SK-N-SH (cell line): ENCODE measurements around the gene SPATA21. TPM values are rescaled to one million over a fixed set of nuclear protein-coding genes. Genes with fewer than 3 reads are reported as not detected.

ENCODE experiments used
- CTCF ChIA-PET: fragments of 300-600, 350-600 bp; formaldehyde crosslinking; extraction: SDS; loops from one replicate; lab custom pipeline; 2021; lab: Yijun Ruan, JAX
- POLR2A ChIA-PET: fragments of 350-600 bp; sonication (Branson Sonifier 250); formaldehyde crosslinking; extraction: SDS; loops from one replicate; lab custom pipeline; 2020; ENCODE audit warnings: antibody characterized with exemption, inconsistent platforms; lab: Yijun Ruan, JAX
- DNase-seq: peaks from one replicate; pipeline ENCODE4 v3.0.0; 2012
- H2AFZ ChIP-seq: fragments of 200-600 bp; sonication (generic); 2 replicates; pipeline ENCODE4 v1.8.1; 2016; ENCODE audit warnings: antibody characterized with exemption, mild to moderate bottlenecking, low read depth
- H3F3A ChIP-seq: fragments of 200-600 bp; sonication (generic); replicated peaks from 2 replicates; pipeline ENCODE3; 2016; ENCODE audit warnings: antibody characterized with exemption, mild to moderate bottlenecking; ENCODE audit not compliant: insufficient read depth
- H3K27ac ChIP-seq, 2 experiments: fragments of 200-500 bp in 1 of 2; fragments of 200-600 bp in 1 of 2; sonication (Bioruptor generic) in 1 of 2; sonication (generic), shearing (Covaris generic) in 1 of 2; 2 replicates each; pipeline versions ENCODE4 v1.5.1 to v1.6.1; 2014 to 2016; ENCODE audit warnings: low read depth in 2 of 2, inconsistent platforms in 1 of 2, low read length in 1 of 2, mild to moderate bottlenecking in 1 of 2, mixed read lengths in 1 of 2
- H3K27me3 ChIP-seq: fragments of 200-600 bp; sonication (generic), shearing (Covaris generic); 2 replicates; pipeline ENCODE4 v1.6.1; 2016; ENCODE audit warnings: mixed run types; ENCODE audit not compliant: insufficient read depth
- H3K36me3 ChIP-seq, 2 experiments: fragments of 200-500 bp in 1 of 2; fragments of 200-600 bp in 1 of 2; sonication (Bioruptor generic) in 1 of 2; sonication (generic) in 1 of 2; replicated peaks in 1 of 2; 2 replicates each; pipeline versions ENCODE3 to v1.5.1; 2014 to 2016; ENCODE audit warnings: low read length in 1 of 2, mild to moderate bottlenecking in 1 of 2; ENCODE audit not compliant: insufficient read depth in 2 of 2, control insufficient read depth in 1 of 2
- H3K4me1 ChIP-seq, 2 experiments: fragments of 200-500 bp in 1 of 2; fragments of 200-600 bp in 1 of 2; sonication (Bioruptor generic) in 1 of 2; sonication (generic), shearing (Covaris generic) in 1 of 2; 2 replicates each; pipeline versions ENCODE4 v1.5.1 to v1.6.1; 2014 to 2016; ENCODE audit warnings: low read depth in 1 of 2, low read length in 1 of 2, mixed run types in 1 of 2; ENCODE audit not compliant: insufficient read depth in 2 of 2, control insufficient read depth in 1 of 2
- H3K4me2 ChIP-seq: fragments of 200-600 bp; sonication (generic), shearing (Covaris generic); 2 replicates; pipeline ENCODE4 v1.6.1; 2017; ENCODE audit warnings: mixed run types
- H3K4me3 ChIP-seq, 2 experiments: fragments of 200-500 bp in 1 of 2; fragments of 200-600 bp in 1 of 2; sonication (Bioruptor generic) in 1 of 2; sonication (generic), shearing (Covaris generic) in 1 of 2; 2 replicates each; pipeline versions ENCODE4 v1.5.1 to v1.8.1; 2014 to 2016; ENCODE audit warnings: low read depth in 2 of 2, inconsistent platforms in 1 of 2, low read length in 1 of 2, mild to moderate bottlenecking in 1 of 2, mixed read lengths in 1 of 2, moderate library complexity in 1 of 2
- H3K79me2 ChIP-seq: fragments of 200-600 bp; sonication (generic); 2 replicates; pipeline ENCODE4 v1.8.1; 2017; ENCODE audit warnings: mild to moderate bottlenecking; ENCODE audit not compliant: insufficient read depth
- H3K9ac ChIP-seq: fragments of 200-600 bp; sonication (generic); 2 replicates; pipeline ENCODE4 v1.6.1; 2017; ENCODE audit warnings: mixed run types
- H3K9me2 ChIP-seq: fragments of 200-600 bp; sonication (generic); 2 replicates; pipeline ENCODE4 v1.6.1; 2017; ENCODE audit warnings: mixed run types
- H3K9me3 ChIP-seq: fragments of 200-600 bp; sonication (generic); 2 replicates; pipeline ENCODE4 v1.6.1; 2017; ENCODE audit warnings: mixed run types, mild to moderate bottlenecking, moderate library complexity
- H4K20me1 ChIP-seq: fragments of 200-600 bp; sonication (generic); 2 replicates; pipeline ENCODE4 v1.6.1; 2017; ENCODE audit warnings: mild to moderate bottlenecking, mixed run types; ENCODE audit not compliant: insufficient read depth
- ELF1 ChIP-seq: IDR thresholded peaks from 2 replicates; pipeline ENCODE4 v1.4.0; 2012
- JUND ChIP-seq: IDR thresholded peaks from 2 replicates; pipeline ENCODE4 v1.4.0; 2012
- NRF1 ChIP-seq: IDR thresholded peaks from 2 replicates; pipeline ENCODE4 v1.6.1; 2012; ENCODE audit warnings: low read depth, mild to moderate bottlenecking, low read length
- RFX5 ChIP-seq: IDR thresholded peaks from 2 replicates; pipeline ENCODE4 v1.6.1; 2012; ENCODE audit warnings: mild to moderate bottlenecking, improper control_type of control experiment, low read length
- YY1 ChIP-seq: IDR thresholded peaks from 2 replicates; pipeline ENCODE4 v1.4.0; 2012; ENCODE audit warnings: low read depth, mild to moderate bottlenecking
- WGBS: methylation state at CpG from one replicate; pipeline ENCODE4 v1.1.6; 2017; ENCODE audit warnings: low lambda C conversion rate; 5-methylcytosine and 5-hydroxymethylcytosine counted together
- polyA plus RNA-seq, 3 experiments: library from polyadenylated mRNA; depleted of rRNA; stranded (reverse); fragments of >200 nt; gene quantifications; 2 replicates each; pipeline ENCODE4 v1.2.3, GENCODE V29; 2012
- TF ChIP-seq, protein P1 (sequence below): fragments of 200-600 bp; sonication (generic); IDR thresholded peaks from 2 replicates; pipeline ENCODE4 v1.6.1; 2017; ENCODE audit warnings: antibody characterized with exemption, mild to moderate bottlenecking, moderate library complexity
- TF ChIP-seq, protein P2 (sequence below): fragments of 150-350 bp; IDR thresholded peaks from 2 replicates; pipeline ENCODE4 v1.6.1; 2016; ENCODE audit warnings: mild to moderate bottlenecking, low read depth, low read length
- TF ChIP-seq, protein P3 (sequence below): IDR thresholded peaks from 2 replicates; pipeline ENCODE4 v1.6.1; 2012; ENCODE audit warnings: mild to moderate bottlenecking, low read depth, low read length, moderate library complexity

Gene SPATA21
- polyA plus RNA-seq, 1 of the 3 experiments (the other 2 are of a cell fraction), result 0.10 TPM

DNA sequence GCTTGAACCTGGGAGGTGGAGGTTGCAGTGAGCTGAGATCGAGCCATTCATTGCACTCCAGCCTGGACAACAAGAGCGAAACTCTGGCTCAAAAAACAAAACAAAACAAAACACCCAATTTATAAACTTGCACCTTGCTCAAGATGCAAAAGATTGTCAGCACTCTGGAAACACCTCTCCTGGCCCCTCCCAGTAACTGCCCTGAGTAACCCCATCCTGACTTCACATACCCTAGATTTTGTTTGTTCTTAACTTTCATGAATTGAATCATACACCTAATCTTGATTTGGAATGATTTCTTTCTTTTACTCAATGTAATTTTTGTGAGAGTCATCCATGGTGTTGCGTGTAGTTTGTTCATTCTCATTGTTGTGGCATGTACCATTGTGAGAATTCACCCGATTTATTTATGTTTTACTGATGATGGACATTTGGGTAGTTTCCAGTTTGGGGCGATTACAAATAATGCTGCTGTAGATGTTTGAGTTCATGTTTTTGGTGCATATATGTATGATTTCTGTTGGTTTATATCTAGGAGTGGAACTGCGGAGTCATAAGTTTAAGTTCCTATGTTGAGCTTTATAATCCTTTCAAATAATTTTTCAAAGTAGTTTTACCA is 13.7 kb upstream of the SPATA21 start:
- H3K9me2 ChIP-seq, result no peaks in the 10 kb centered on the region
- no peak for DNase-seq
- H2AFZ ChIP-seq, result no peak overlapping the region
- ChIA-PET CTCF (interaction anchor here (1.0 to 1.2 kb wide), 2 partner anchors 11 to 170 kb away, joined by 3 to 4 read pairs; partner anchors contain the start of gene NECAP2), POLR2A (interaction anchor here (1.2 kb wide), 1 partner anchor 12 kb away, joined by 5 read pairs; no protein-coding TSS in a partner anchor)
- WGBS, result 93% methylated on average over 6 of the region's 6 CpGs
- H3K4me1 ChIP-seq, result no peaks in the 10 kb centered on the region
- 0 out of 2 replicates have a peak, but pooled peaks cover 6% of the 10 kb centered on the region for H4K20me1 ChIP-seq
- TF ChIP-seq NRF1 (no peak), RFX5 (no peak), ELF1 (no peak), JUND (no peak), YY1 (no peak)
- TF ChIP-seq, protein P1, sequence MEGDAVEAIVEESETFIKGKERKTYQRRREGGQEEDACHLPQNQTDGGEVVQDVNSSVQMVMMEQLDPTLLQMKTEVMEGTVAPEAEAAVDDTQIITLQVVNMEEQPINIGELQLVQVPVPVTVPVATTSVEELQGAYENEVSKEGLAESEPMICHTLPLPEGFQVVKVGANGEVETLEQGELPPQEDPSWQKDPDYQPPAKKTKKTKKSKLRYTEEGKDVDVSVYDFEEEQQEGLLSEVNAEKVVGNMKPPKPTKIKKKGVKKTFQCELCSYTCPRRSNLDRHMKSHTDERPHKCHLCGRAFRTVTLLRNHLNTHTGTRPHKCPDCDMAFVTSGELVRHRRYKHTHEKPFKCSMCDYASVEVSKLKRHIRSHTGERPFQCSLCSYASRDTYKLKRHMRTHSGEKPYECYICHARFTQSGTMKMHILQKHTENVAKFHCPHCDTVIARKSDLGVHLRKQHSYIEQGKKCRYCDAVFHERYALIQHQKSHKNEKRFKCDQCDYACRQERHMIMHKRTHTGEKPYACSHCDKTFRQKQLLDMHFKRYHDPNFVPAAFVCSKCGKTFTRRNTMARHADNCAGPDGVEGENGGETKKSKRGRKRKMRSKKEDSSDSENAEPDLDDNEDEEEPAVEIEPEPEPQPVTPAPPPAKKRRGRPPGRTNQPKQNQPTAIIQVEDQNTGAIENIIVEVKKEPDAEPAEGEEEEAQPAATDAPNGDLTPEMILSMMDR, result no peak
- TF ChIP-seq, protein P2, sequence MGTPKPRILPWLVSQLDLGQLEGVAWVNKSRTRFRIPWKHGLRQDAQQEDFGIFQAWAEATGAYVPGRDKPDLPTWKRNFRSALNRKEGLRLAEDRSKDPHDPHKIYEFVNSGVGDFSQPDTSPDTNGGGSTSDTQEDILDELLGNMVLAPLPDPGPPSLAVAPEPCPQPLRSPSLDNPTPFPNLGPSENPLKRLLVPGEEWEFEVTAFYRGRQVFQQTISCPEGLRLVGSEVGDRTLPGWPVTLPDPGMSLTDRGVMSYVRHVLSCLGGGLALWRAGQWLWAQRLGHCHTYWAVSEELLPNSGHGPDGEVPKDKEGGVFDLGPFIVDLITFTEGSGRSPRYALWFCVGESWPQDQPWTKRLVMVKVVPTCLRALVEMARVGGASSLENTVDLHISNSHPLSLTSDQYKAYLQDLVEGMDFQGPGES, result no peak
- peaks cover 6% of the 10 kb centered on the region for H3F3A ChIP-seq
- H3K9me3 ChIP-seq, result no peaks in the 10 kb centered on the region
- no peaks in the 10 kb centered on the region for H3K27me3 ChIP-seq
- no peak overlapping the region for H3K9ac ChIP-seq
- H3K4me3 ChIP-seq, result no peak overlapping the region
- H3K4me2 ChIP-seq, result no peak overlapping the region
- H3K27ac ChIP-seq, result no peak overlapping the region
- H3K36me3 ChIP-seq, result peaks cover 39 to 67% of the 10 kb centered on the region in 2 experiments
- peaks cover 49% of the 10 kb centered on the region; the same call in 1 of the 2 replicates for H3K79me2 ChIP-seq

DNA sequence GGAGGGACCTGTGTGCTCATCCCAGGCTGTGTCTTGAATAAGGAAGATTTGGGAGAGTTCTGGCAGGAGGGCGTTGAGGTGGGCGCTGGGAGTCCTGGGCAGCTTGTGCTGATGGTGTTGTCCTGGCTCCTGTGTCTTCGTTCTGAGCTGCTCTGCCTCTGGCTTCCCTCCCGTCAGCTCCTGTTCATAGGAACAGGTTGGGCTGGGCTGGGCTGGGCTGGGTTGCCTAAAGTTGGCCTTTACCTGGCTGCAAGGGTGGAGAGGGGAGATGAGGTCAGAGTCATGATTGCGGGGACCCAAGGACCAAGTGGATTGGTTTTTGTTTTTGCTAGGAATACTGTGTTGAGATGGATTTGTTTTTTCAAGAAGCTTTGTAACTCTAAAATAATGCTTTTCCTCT is 12.4 kb upstream of the SPATA21 start:
- peaks cover 59% of the 10 kb centered on the region; the same call in 1 of the 2 replicates for H3K79me2 ChIP-seq
- no peaks in the 10 kb centered on the region for H3K9me2 ChIP-seq
- H3K4me1 ChIP-seq, result no peaks in the 10 kb centered on the region
- peaks cover 43 to 65% of the 10 kb centered on the region in 2 experiments for H3K36me3 ChIP-seq
- H2AFZ ChIP-seq, result no peak overlapping the region
- no peaks in the 10 kb centered on the region for H3K9me3 ChIP-seq
- H3K9ac ChIP-seq, result no peak overlapping the region
- no peak for DNase-seq
- H3K27ac ChIP-seq, result no peak overlapping the region
- H3K4me3 ChIP-seq, result no peak overlapping the region
- TF ChIP-seq ELF1, result no peak
- TF ChIP-seq, protein P3, sequence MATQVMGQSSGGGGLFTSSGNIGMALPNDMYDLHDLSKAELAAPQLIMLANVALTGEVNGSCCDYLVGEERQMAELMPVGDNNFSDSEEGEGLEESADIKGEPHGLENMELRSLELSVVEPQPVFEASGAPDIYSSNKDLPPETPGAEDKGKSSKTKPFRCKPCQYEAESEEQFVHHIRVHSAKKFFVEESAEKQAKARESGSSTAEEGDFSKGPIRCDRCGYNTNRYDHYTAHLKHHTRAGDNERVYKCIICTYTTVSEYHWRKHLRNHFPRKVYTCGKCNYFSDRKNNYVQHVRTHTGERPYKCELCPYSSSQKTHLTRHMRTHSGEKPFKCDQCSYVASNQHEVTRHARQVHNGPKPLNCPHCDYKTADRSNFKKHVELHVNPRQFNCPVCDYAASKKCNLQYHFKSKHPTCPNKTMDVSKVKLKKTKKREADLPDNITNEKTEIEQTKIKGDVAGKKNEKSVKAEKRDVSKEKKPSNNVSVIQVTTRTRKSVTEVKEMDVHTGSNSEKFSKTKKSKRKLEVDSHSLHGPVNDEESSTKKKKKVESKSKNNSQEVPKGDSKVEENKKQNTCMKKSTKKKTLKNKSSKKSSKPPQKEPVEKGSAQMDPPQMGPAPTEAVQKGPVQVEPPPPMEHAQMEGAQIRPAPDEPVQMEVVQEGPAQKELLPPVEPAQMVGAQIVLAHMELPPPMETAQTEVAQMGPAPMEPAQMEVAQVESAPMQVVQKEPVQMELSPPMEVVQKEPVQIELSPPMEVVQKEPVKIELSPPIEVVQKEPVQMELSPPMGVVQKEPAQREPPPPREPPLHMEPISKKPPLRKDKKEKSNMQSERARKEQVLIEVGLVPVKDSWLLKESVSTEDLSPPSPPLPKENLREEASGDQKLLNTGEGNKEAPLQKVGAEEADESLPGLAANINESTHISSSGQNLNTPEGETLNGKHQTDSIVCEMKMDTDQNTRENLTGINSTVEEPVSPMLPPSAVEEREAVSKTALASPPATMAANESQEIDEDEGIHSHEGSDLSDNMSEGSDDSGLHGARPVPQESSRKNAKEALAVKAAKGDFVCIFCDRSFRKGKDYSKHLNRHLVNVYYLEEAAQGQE, result no peak
- TF ChIP-seq, all 33 proteins: peak for 0
- 100% methylated on average over 1 of the region's 5 CpGs for WGBS
- H3K27me3 ChIP-seq, result no peaks in the 10 kb centered on the region
- no peak overlapping the region for H3K4me2 ChIP-seq
- H3F3A ChIP-seq, result peaks cover 6% of the 10 kb centered on the region
- CTCF ChIA-PET, result interaction anchor here (1.7 kb wide), 1 partner anchor 9 kb away, joined by 9 read pairs; the partner anchor contains the start of gene NECAP2
- H4K20me1 ChIP-seq, result 0 out of 2 replicates have a peak, but pooled peaks cover 6% of the 10 kb centered on the region
- POLR2A ChIA-PET, result interaction anchor here (0.5 kb wide), 1 partner anchor 16 kb away, joined by 3 read pairs; no protein-coding TSS in a partner anchor
